Amniotic epithelial cell (primary cell): ENCODE measurements around the gene XRCC1.
A peak's percentile ranks its signal among the peaks of the same experiment; 100 is the strongest.
"Not testable (repeated sequence)": the region's sequence is repeated elsewhere in the genome, so short reads cannot be mapped to it uniquely, and the experiment has no call there.

Experiments
- DNase-seq: peaks from one replicate; pipeline ENCODE4 v3.0.0-alpha.2; 2010; ENCODE audit warnings: low read depth

Gene XRCC1

GRCh38 chr19:43522929-43523328 lies 52.4 kb downstream of the XRCC1 start:
- no peak for DNase-seq

GRCh38 chr19:43519436-43520088 lies 55.8 kb downstream of the XRCC1 start:
- DNase-seq = peak; percentile 92

- no peak for DNase-seq
These were observed 57.3 kb downstream of the XRCC1 start for GRCh38 chr19:43518051-43518450.

GRCh38 chr19:43512399-43512798 lies 62.9 kb downstream of the XRCC1 start:
- not testable (repeated sequence) for DNase-seq

GRCh38 chr19:43511324-43511723 lies 64.0 kb downstream of the XRCC1 start:
- no peak for DNase-seq

GRCh38 chr19:43510713-43511112 lies 64.6 kb downstream of the XRCC1 start:
- DNase-seq = no peak

GRCh38 chr19:43507880-43508279 lies 67.4 kb downstream of the XRCC1 start:
- DNase-seq = no peak

- no peak for DNase-seq
These were observed 68.7 kb downstream of the XRCC1 start for GRCh38 chr19:43506629-43507028.

GRCh38 chr19:43505941-43506340 lies 69.4 kb downstream of the XRCC1 start:
- no peak for DNase-seq

- DNase-seq = no peak
These were observed 70.2 kb downstream of the XRCC1 start for GRCh38 chr19:43505186-43505456.

GRCh38 chr19:43504426-43505185 lies 70.7 kb downstream of the XRCC1 start, which contains the start of gene PHLDB3:
TSS of gene PHLDB3 (minus strand) at chr19:43504746. CDS start at chr19:43504118, 628 bp downstream.
- no peak for DNase-seq

GRCh38 chr19:43503501-43504425 lies 71.6 kb downstream of the XRCC1 start:
- peak; percentile 75 for DNase-seq

GRCh38 chr19:43502419-43502976 lies 72.8 kb downstream of the XRCC1 start:
- no peak for DNase-seq

GRCh38 chr19:43501661-43502418 lies 73.5 kb downstream of the XRCC1 start:
- DNase-seq = no peak

- DNase-seq = no peak
These were observed 76.3 kb downstream of the XRCC1 start for GRCh38 chr19:43499042-43499441.

GRCh38 chr19:43498233-43498842 lies 77.0 kb downstream of the XRCC1 start:
- DNase-seq = no peak

- no peak for DNase-seq
These were observed 78.4 kb downstream of the XRCC1 start for GRCh38 chr19:43496960-43497359.

GRCh38 chr19:43495082-43495481 lies 80.2 kb downstream of the XRCC1 start:
- no peak for DNase-seq
